CD4-positive, alpha-beta T cell (primary cell): ENCODE data around the gene KCNN4. TPM values are rescaled to one million over a fixed set of nuclear protein-coding genes. Genes with fewer than 3 reads are reported as not detected.
A peak's percentile ranks its signal among the peaks of the same experiment; 100 is the strongest.
"Not testable (repeated sequence)": the region's sequence is repeated elsewhere in the genome, so short reads cannot be mapped to it uniquely, and the experiment has no call there.

Experiments used
- ATAC-seq: fragments of 200-7000 bp; cut with Tn5 transposase; one replicate; pipeline ENCODE4 v1.10.0; 2022; ENCODE audit warnings: mild to moderate bottlenecking; ENCODE audit not compliant: poor library complexity
- CTCF ChIA-PET: fragments of 350-600 bp; sonication (Branson Sonifier 250); formaldehyde crosslinking; loops from one replicate; lab custom pipeline; 2021; ENCODE audit warnings: antibody characterized with exemption, inconsistent platforms; lab: Charles Lee
- POLR2A ChIA-PET: fragments of 350-600 bp; sonication (Branson Sonifier 250); formaldehyde crosslinking; loops from one replicate; lab custom pipeline; 2021; ENCODE audit warnings: antibody characterized with exemption, inconsistent platforms; lab: Charles Lee
- DNase-seq, 14 experiments: peaks; one replicate each; pipeline ENCODE4 v3.0.0-alpha.2; 2013 to 2020; ENCODE audit warnings: mixed read lengths in 2 of 14
- H3K27ac ChIP-seq, 2 donors: one replicate each; pipeline versions ENCODE4 v1.5.1 to v1.7.0; 2013; ENCODE audit warnings: low read length in 2 of 2, low read depth in 1 of 2, mild to moderate bottlenecking in 1 of 2
- H3K27me3 ChIP-seq, 2 experiments: 1 replicate in 1 of 2; 2 replicates in 1 of 2; pipeline versions ENCODE4 v1.6.1 to v1.7.0; 2013; ENCODE audit warnings: low read length in 2 of 2, control low read depth in 1 of 2, mild to moderate bottlenecking in 1 of 2, moderate library complexity in 1 of 2; ENCODE audit not compliant: insufficient read depth in 2 of 2, control insufficient read depth in 1 of 2
- H3K36me3 ChIP-seq: one replicate; pipeline ENCODE4 v1.6.1; 2013; ENCODE audit warnings: low read length, control low read depth; ENCODE audit not compliant: insufficient read depth
- H3K4me1 ChIP-seq: one replicate; pipeline ENCODE4 v1.6.1; 2013; ENCODE audit warnings: low read length, control low read depth; ENCODE audit not compliant: insufficient read depth
- H3K4me3 ChIP-seq: one replicate; pipeline ENCODE4 v1.5.1; 2013; ENCODE audit warnings: mild to moderate bottlenecking, low read length, moderate library complexity
- H3K9me3 ChIP-seq, 2 experiments: 1 replicate in 1 of 2; 2 replicates in 1 of 2; pipeline versions ENCODE4 v1.6.1 to v1.7.0; 2013; ENCODE audit warnings: low read length in 2 of 2, mild to moderate bottlenecking in 2 of 2, control low read depth in 1 of 2, moderate library complexity in 1 of 2; ENCODE audit not compliant: control insufficient read depth in 1 of 2, insufficient read depth in 1 of 2
- H3K27ac Mint-ChIP-seq: one replicate; pipeline ENCODE4 v1.8.0; 2020; ENCODE audit warnings: mixed read lengths
- H3K27me3 Mint-ChIP-seq: one replicate; pipeline ENCODE4 v1.8.0; 2021; ENCODE audit warnings: mixed read lengths
- H3K36me3 Mint-ChIP-seq: one replicate; pipeline ENCODE4 v1.8.0; 2021; ENCODE audit warnings: low read depth, mixed read lengths
- H3K4me1 Mint-ChIP-seq: one replicate; pipeline ENCODE4 v1.8.0; 2021; ENCODE audit warnings: low read depth, mixed read lengths
- H3K4me3 Mint-ChIP-seq: one replicate; pipeline ENCODE4 v1.8.0; 2020; ENCODE audit warnings: mild to moderate bottlenecking, mixed read lengths
- H3K9me3 Mint-ChIP-seq: one replicate; pipeline ENCODE4 v1.8.0; 2020; ENCODE audit warnings: mixed read lengths
- intact Hi-C, 2 experiments: fragments of 100-400 bp; cut with DNase I in 1 of 2; cut with micrococcal nuclease in 1 of 2; formaldehyde crosslinking; loops; one replicate each; pipeline versions ENCODE4 v1.15.1 to v1.9.0; 2023 to 2025; cut with DNase I, micrococcal nuclease
- polyA plus RNA-seq, 2 donors: library from polyadenylated mRNA; unstranded; fragments of 120-200 nt; gene quantifications; one replicate each; pipeline ENCODE4 v1.2.1, GENCODE V29; 2013
- total RNA-seq, 174 experiments: library from RNA in 2 of 174; stranded (reverse) in 2 of 174; gene quantifications; one replicate each; pipeline ENCODE4 v1.2.3 and lab custom pipeline; 2021 to 2026
- TF ChIP-seq, protein P1 (sequence below): fragments of 200-600 bp; IDR thresholded peaks from one replicate; pipeline ENCODE4 v1.8.0; 2022; ENCODE audit warnings: antibody characterized with exemption, mild to moderate bottlenecking

The KCNN4 gene
- total RNA-seq (10 to 100 TPM in 1 of 2 experiments, 1 to 10 TPM in 1; 9.7 to 10.4 TPM), total RNA-seq (lab: John Stamatoyannopoulos, UW) (8.8 to 135 (median 39.9) reads per million in 172 experiments)
- 24.2 TPM for polyA plus RNA-seq (2013, experiment 1 of 2)
- 27.2 TPM for polyA plus RNA-seq (2013, experiment 2 of 2)

DNA sequence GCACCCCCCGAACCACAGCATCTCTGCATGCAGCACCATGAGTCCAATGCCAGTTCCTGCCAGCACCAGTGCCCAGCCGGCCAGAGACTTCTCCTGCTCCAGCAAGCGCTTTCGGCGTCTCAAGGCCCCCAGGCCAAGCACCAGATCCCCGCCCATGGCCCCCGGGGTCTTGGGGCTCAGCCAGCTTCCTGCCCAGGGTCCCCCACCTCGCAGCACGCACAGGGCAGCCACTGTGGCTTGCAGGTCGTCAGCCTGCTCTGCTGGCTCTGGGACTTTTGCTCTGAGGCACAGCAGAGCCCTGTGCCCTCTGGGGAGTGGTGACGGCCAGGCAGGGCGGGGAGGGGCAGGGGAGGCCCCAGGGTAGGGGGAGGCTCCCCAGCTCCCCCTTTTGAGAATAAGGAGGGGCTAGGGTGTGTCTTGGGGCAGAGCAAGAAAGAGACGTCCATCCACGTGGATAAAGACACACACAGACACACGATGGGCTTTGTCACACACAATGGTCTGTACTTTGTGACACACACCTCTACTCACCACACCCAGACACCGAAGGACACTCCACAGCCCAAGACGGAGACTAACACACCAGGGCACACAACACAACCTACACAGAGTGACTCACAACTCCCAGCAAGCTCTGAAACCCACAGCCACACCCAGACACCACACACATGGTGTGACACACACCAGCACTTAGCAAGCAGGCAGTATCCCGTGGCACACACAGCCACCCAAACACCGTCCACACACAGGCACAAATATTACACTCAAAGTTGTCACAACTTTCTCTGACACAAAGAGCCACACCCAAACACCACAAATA lies at the start of gene KCNN4:
Gene KCNN4, minus strand, starts transcription at position 268 of the 820 bp plus-strand sequence. Its CDS starts 112 bp downstream, at position 156.
- CTCF ChIA-PET: interaction anchor here (0.8 to 3.4 kb wide), 3 partner anchors 15 to 36 kb away, joined by 3 to 13 read pairs (median 10); no protein-coding TSS in a partner anchor
- peak within 1 kb of the TSS; percentile 88 for H3K4me3 Mint-ChIP-seq
- POLR2A ChIA-PET: interaction anchor here (1.3 to 5.7 kb wide), 3 partner anchors 16 to 113 kb away, joined by 5 to 43 read pairs (median 6); partner anchors contain the start of gene SMG9

DNA sequence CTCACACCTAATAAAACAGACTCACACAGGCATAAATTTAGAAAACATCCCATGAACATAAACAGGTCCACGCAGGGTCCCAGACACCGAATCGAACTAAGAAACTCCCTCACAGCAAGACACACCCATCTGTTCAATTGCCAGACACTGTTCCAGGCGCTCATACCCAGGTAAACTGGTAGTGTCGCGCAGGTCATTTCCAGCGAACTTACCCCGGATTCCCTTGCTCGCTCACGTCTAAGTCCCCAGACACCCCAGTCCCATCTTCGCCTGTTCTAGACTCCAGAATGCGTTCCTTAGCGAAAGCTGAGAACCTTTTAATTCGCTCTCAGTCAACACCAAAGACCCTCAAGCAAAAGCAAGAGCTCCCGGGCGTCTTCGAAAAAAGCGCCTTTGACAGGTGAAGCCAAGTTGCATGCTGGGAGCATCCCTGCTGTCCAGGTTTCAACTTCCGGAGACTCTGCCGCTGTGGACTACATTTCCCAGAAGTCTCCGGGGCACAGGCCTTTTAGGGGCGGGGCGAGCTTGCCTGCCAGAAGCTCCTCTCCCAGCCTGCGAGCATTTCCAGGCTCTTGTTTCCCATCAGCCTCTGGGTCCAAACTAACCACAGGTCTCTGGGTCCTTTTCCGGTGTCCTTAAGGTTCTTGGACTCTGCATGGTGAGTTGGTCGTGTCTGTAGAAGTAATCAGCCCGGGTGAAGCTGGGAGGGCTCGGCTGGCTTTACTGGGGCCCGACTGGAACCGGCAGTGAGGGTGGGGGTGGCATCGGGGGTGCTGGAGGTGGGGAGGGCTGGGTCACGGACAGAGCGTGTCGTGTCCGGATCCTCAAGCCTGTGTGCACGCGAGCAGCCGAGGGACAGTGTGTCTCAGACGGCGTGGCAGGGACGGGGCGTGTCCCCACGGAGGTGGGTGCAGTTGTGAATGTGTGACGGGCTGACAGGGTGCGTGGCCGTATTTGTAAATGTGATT lies 46.3 kb upstream of the KCNN4 start, which contains the start of gene ZNF283:
Gene ZNF283, plus strand, starts transcription at position 535 of the 968 bp plus-strand sequence. CDS start 6,184 bp downstream, outside the sequence.
- peaks cover 2% of the 10 kb centered on the region for H3K9me3 Mint-ChIP-seq
- TF ChIP-seq, protein P1, sequence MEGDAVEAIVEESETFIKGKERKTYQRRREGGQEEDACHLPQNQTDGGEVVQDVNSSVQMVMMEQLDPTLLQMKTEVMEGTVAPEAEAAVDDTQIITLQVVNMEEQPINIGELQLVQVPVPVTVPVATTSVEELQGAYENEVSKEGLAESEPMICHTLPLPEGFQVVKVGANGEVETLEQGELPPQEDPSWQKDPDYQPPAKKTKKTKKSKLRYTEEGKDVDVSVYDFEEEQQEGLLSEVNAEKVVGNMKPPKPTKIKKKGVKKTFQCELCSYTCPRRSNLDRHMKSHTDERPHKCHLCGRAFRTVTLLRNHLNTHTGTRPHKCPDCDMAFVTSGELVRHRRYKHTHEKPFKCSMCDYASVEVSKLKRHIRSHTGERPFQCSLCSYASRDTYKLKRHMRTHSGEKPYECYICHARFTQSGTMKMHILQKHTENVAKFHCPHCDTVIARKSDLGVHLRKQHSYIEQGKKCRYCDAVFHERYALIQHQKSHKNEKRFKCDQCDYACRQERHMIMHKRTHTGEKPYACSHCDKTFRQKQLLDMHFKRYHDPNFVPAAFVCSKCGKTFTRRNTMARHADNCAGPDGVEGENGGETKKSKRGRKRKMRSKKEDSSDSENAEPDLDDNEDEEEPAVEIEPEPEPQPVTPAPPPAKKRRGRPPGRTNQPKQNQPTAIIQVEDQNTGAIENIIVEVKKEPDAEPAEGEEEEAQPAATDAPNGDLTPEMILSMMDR: no peak
- peak within 1 kb of the TSS; percentile 12 for H3K27ac Mint-ChIP-seq
- peaks cover 14% of the 10 kb centered on the region for H3K27me3 Mint-ChIP-seq
- peak within 1 kb of the TSS; percentile 84 for H3K4me3 Mint-ChIP-seq
- Histone ChIP-seq H3K9me3 (peaks cover 0 to 11% of the 10 kb centered on the region in 2 experiments), H3K4me1 (peaks cover 16% of the 10 kb centered on the region), H3K36me3 (peaks cover 27% of the 10 kb centered on the region), H3K27ac (no peak within 1 kb of the TSS), H3K4me3 (peak within 1 kb of the TSS; percentile 77), H3K27me3 (no peaks in the 10 kb centered on the region)
- intact Hi-C loops: loop anchor here in 1 of 2 experiments (5.0 kb wide), 4 partner anchors 110 to 265 kb away; partner anchors contain the start of genes ZNF223, ZNF224, ZNF230 and ZNF45
- DNase-seq (peak; percentile 63 to 89 (median 79)), ATAC-seq (peak; percentile 95)
- POLR2A ChIA-PET: interaction anchor here (1.0 to 1.2 kb wide), 4 partner anchors 49 to 108 kb away, joined by 3 to 8 read pairs (median 4); partner anchors contain the start of genes SMG9 and ZNF45
- peaks cover 18% of the 10 kb centered on the region for H3K4me1 Mint-ChIP-seq
- peaks cover 52% of the 10 kb centered on the region for H3K36me3 Mint-ChIP-seq
- CTCF ChIA-PET: interaction anchor here (1.2 kb wide), 1 partner anchor 17 kb away, joined by 3 read pairs; no protein-coding TSS in a partner anchor

More for the DNA sequence above, at the start of gene KCNN4:
- no peaks in the 10 kb centered on the region for H3K9me3 Mint-ChIP-seq
- H3K4me1 Mint-ChIP-seq: peaks cover 87% of the 10 kb centered on the region
- Histone ChIP-seq H3K27me3 (no peaks in the 10 kb centered on the region), H3K9me3 (no peaks in the 10 kb centered on the region), H3K36me3 (no peaks in the 10 kb centered on the region), H3K4me3 (peak within 1 kb of the TSS; percentile 63), H3K4me1 (peaks cover 92% of the 10 kb centered on the region), H3K27ac (peak within 1 kb of the TSS; percentile 62 to 71)
- TF ChIP-seq, protein P1: no peak
- H3K36me3 Mint-ChIP-seq: peaks cover 4% of the 10 kb centered on the region
- ATAC-seq: peak; percentile 39
- intact Hi-C loops: loop anchor here in 1 of 2 experiments (10.0 kb wide), 2 partner anchors 106 to 226 kb away; partner anchors contain the start of gene PLAUR
- peak; percentile 29 to 80 (median 62) for DNase-seq
- H3K27me3 Mint-ChIP-seq: no peaks in the 10 kb centered on the region
- H3K27ac Mint-ChIP-seq: peak within 1 kb of the TSS; percentile 90

DNA sequence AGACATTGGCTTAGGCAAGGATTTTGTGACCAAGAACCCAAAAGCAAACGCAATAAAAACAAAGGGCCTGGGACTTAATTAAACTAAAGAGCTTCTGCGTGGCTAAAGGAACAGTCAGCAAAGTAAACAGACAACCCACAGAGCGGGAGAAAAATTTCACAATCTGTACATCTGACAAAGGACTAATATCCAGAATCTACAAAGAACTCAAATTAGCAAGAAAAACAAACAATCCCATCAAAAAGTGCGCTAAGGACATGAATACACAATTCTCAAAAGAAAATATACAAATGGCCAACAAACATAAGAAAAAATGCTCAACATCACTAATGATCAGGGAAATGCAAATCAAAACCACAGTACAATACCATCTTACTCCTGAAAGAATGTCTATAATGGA lies 43.8 kb upstream of the KCNN4 start:
- Mint-ChIP-seq H3K4me3 (peak overlapping the region; percentile 49), H3K36me3 (peaks cover 30% of the 10 kb centered on the region), H3K27me3 (peaks cover 36% of the 10 kb centered on the region), H3K4me1 (peaks cover 26% of the 10 kb centered on the region)
- H3K9me3 ChIP-seq, intact Hi-C loops, H3K27ac Mint-ChIP-seq, H3K9me3 Mint-ChIP-seq, CTCF ChIA-PET, POLR2A ChIA-PET, H3K4me3 ChIP-seq, H3K36me3 ChIP-seq, ATAC-seq, DNase-seq, H3K27ac ChIP-seq: not testable (repeated sequence)
- Histone ChIP-seq H3K27me3 (peaks cover 7 to 11% of the 10 kb centered on the region in 2 experiments), H3K4me1 (peaks cover 26% of the 10 kb centered on the region)

DNA sequence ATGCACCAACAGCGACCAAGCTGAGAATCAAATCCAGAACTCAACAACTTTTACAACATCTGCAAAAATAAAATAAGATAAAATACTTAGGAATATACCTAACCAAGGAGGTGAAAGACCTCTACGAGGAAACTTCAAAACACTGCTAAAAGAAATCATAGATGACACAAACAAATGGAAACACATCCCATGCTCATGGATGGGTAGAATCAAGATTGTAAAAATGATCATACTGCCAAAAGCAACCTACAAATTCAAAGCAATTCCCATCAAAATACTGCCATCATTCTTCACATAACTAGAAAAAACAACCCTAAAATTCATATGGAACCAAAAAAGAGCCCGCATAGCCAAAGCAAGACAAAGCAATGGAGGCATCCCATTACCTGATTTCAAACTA lies 43.1 kb upstream of the KCNN4 start:
- H3K36me3 ChIP-seq, H3K27ac ChIP-seq, H3K9me3 ChIP-seq, ATAC-seq, H3K9me3 Mint-ChIP-seq, H3K27ac Mint-ChIP-seq, H3K4me3 ChIP-seq, POLR2A ChIA-PET, intact Hi-C loops, DNase-seq: not testable (repeated sequence)
- Mint-ChIP-seq H3K36me3 (peaks cover 23% of the 10 kb centered on the region), H3K27me3 (peaks cover 41% of the 10 kb centered on the region), H3K4me1 (peaks cover 26% of the 10 kb centered on the region), H3K4me3 (peak overlapping the region; percentile 1)
- Histone ChIP-seq H3K27me3 (peaks cover 12 to 16% of the 10 kb centered on the region in 2 experiments), H3K4me1 (peaks cover 26% of the 10 kb centered on the region)
- CTCF ChIA-PET: interaction anchor here (1.7 kb wide), 1 partner anchor 57 kb away, joined by 3 read pairs; no protein-coding TSS in a partner anchor
